Panc1 (cell line): ENCODE measurements around the gene ZNF30.

Experiments used
- CTCF ChIP-seq: fragments of 450-650 bp; IDR thresholded peaks from 2 replicates; pipeline ENCODE4 v1.5.1; 2017; ENCODE audit warnings: mild to moderate bottlenecking
- POLR2AphosphoS5 ChIP-seq: IDR thresholded peaks from 2 replicates; pipeline ENCODE4 v1.6.1; 2012; ENCODE audit warnings: mild to moderate bottlenecking, low read depth, low read length, moderate library complexity
- REST ChIP-seq, 2 experiments: IDR thresholded peaks; 2 replicates each; pipeline ENCODE4 v1.6.1; 2011 to 2012; ENCODE audit warnings: low read depth in 2 of 2, control low read depth in 1 of 2, low read length in 1 of 2, mild to moderate bottlenecking in 1 of 2, moderate library complexity in 1 of 2; ENCODE audit not compliant: insufficient read depth in 1 of 2
- SIN3A ChIP-seq: IDR thresholded peaks from 2 replicates; pipeline ENCODE4 v1.6.1; 2012; ENCODE audit warnings: low read depth, mild to moderate bottlenecking, low read length, moderate library complexity, borderline replicate concordance; ENCODE audit not compliant: insufficient read depth
- TCF7L2 ChIP-seq: IDR thresholded peaks from 2 replicates; pipeline ENCODE4 v1.6.1; 2011; ENCODE audit warnings: mild to moderate bottlenecking, low read depth, low read length, inconsistent platforms

- no peak for TF ChIP-seq CTCF
- no peak for TF ChIP-seq REST (IDR thresholded peaks at IDR 0.05; ENCODE audit: insufficient read depth in 1 of 2, low read depth in 2 of 2, low read length in 1 of 2)
- no peak for TF ChIP-seq SIN3A
- TF ChIP-seq POLR2AphosphoS5, result no peak
- TF ChIP-seq TCF7L2, result no peak
Observed at GRCh38 chr19:34953092-34953491, 26.4 kb downstream of the ZNF30 start.
